ENCODE data around the gene JAZF1.

GRCh38 chr7:27889800-27890199 is 290.8 kb downstream of the JAZF1 start:
- TF ChIP-seq POLR2AphosphoS5 (IDR thresholded peaks at IDR 0.05) (no peak), CTCF (IDR thresholded peaks at IDR 0.05) (no peak), POLR2A (IDR thresholded peaks at IDR 0.05) (no peak)
